Large intestine (tissue), 3 donors: ENCODE results near the gene RHOB. TPM values are rescaled to one million over a fixed set of nuclear protein-coding genes. Genes with fewer than 3 reads are reported as not detected.
"Not testable (repeated sequence)": the region's sequence is repeated elsewhere in the genome, so short reads cannot be mapped to it uniquely, and the experiment has no call there.

Experiments
- DNase-seq, 2 donors: peaks; one replicate each; pipeline versions ENCODE4 v3.0.0 to v3.0.0-alpha.2; 2013
- H3K27ac ChIP-seq: one replicate; pipeline ENCODE4 v1.5.1; 2013; ENCODE audit warnings: low read length
- H3K27me3 ChIP-seq: 2 replicates; pipeline ENCODE4 v1.6.1; 2013; ENCODE audit warnings: low read length; ENCODE audit not compliant: control insufficient read depth, insufficient read depth
- H3K36me3 ChIP-seq: 2 replicates; pipeline ENCODE4 v1.6.1; 2013; ENCODE audit warnings: low read length; ENCODE audit not compliant: control insufficient read depth, insufficient read depth
- H3K4me1 ChIP-seq: one replicate; pipeline ENCODE4 v1.6.1; 2013; ENCODE audit warnings: low read length; ENCODE audit not compliant: control insufficient read depth, insufficient read depth
- H3K4me3 ChIP-seq: one replicate; pipeline ENCODE4 v1.5.1; 2013; ENCODE audit warnings: low read length
- H3K9me3 ChIP-seq: one replicate; pipeline ENCODE4 v1.6.1; 2013; ENCODE audit warnings: mild to moderate bottlenecking, low read depth, low read length, moderate library complexity; ENCODE audit not compliant: control insufficient read depth
- WGBS: methylation state at CpG from one replicate; pipeline ENCODE4 v1.1.5; 2013; ENCODE audit warnings: low lambda C conversion rate; ENCODE audit not compliant: insufficient coverage; 5-methylcytosine and 5-hydroxymethylcytosine counted together
- polyA plus RNA-seq: library from polyadenylated mRNA; unstranded; fragments of 120-200 nt; gene quantifications from one replicate; pipeline ENCODE4 v1.2.1, GENCODE V29; 2013

The RHOB gene
- polyA plus RNA-seq, 1 donor: 94.6 TPM

DNA sequence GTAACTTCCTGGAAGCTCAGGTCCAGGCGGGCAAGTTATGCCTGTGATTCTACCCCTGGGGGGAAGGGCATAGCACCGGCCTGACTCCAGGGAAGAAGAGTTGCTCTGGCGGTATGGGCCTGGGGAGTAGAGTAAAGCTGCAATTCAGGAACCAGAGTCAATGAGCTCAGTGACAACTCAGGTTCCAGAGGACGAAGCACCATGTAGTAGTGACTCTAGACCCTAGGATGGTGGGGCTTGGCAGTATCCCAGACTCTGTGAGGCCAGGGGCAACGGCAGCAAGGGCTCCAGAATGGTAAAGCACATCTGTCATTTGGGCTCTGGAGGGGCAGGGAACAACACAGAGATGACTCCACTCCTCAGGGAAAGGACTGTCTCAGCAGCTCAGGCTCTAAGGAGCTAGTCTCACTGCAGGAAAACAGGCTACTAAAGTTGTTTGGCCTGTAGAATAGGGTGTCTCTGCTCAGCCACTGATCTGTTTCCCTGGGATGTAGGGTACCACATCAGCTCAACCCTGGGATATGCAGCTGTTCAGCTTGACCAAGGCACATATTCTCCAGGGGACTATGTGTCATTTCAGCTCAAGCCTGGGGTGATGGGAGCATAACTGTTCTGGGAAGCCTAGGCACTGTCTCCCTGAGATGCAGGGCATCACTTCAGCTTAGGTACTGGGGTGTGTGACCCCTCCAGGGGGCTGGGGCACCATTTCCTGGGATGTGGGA is 36.2 kb upstream of the RHOB start:
- no CpG with 5 or more reads among the region's 5 CpGs for WGBS
- Histone ChIP-seq H3K9me3 (peaks cover 13% of the 10 kb centered on the region), H3K27me3 (no peaks in the 10 kb centered on the region), H3K4me3 (no peak overlapping the region), H3K27ac (no peak overlapping the region), H3K36me3 (no peaks in the 10 kb centered on the region), H3K4me1 (no peaks in the 10 kb centered on the region)
- DNase-seq: no peak

DNA sequence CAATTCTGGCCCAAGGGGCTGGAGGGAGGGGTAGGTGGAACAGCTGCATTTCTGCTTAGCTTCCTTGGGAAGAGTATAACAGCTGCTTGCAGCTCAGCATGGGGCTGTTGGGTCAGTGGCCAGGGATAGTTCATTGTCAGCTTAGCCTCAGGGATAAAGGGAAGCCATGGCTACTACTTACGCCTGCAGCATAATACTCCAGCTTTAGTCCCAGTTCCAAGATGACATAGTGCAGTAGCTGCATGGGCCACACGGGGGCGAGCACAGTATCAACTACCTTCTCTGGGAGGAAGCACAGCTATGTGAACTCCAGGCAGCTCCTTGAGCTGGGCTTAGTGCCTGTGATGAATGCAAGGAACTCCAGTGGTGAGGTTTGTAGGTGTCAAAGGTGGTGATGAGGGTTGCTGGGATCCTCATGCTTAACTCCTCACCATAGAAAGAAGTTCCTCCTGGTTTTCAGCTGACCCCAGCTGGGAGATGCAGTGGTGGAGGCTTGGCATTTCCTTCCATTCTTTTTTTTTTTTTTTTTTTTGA is 35.4 kb upstream of the RHOB start:
- Histone ChIP-seq H3K4me1 (no peaks in the 10 kb centered on the region), H3K36me3 (no peaks in the 10 kb centered on the region), H3K27me3 (no peaks in the 10 kb centered on the region), H3K4me3 (no peak overlapping the region), H3K9me3 (peaks cover 13% of the 10 kb centered on the region), H3K27ac (no peak overlapping the region)
- DNase-seq: peak; percentile 40 to 61
- no CpG with 5 or more reads among the region's 3 CpGs for WGBS

DNA sequence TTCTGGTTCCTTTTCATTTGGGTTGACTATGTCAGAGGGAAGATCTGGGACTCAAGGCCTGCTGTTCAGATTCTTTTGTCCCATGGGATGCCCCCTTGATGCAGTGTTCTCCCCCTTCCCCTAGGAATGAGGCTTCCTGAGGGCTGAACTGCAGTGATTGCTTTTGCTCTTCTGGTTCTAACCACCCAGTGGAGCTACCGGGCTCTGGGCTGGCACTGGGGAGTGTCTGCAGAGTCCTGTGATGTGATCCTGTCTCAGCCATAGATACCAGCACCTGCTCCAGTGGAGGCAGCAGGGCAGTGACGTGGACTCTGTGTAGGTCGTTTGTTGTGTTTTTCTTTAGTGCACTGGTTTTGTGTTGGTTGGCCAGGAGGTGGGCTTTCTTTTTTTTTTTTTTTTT is 32.1 kb upstream of the RHOB start:
- peaks cover 2% of the 10 kb centered on the region for H3K9me3 ChIP-seq
- no peaks in the 10 kb centered on the region for H3K4me1 ChIP-seq
- no peak overlapping the region for H3K27ac ChIP-seq
- no peaks in the 10 kb centered on the region for H3K36me3 ChIP-seq
- no peaks in the 10 kb centered on the region for H3K27me3 ChIP-seq
- no CpG with 5 or more reads among the region's 3 CpGs for WGBS
- no peak overlapping the region for H3K4me3 ChIP-seq
- DNase-seq: no peak

DNA sequence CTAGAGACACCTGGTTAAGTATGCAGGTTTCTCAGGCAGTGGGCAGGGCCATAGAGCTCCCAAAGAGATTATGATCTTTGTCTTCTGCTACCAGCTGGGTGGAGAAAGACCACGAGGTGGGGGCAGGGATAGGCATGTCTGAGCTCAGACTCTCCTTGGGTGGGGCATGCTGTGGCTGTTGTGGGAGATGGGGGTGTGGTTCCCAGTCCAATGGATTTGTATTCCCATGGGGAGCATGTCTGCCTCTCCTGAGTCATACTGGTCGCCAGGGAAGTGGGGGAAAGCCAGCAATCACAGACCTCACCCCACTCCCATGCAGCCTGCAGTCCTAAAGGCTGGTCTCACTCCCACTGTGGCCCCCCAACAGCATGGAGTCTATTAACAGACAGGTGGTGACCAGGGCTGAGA is 31.4 kb upstream of the RHOB start:
- no peak for DNase-seq
- Histone ChIP-seq H3K4me3 (no peak overlapping the region), H3K27me3 (no peaks in the 10 kb centered on the region), H3K9me3 (no peaks in the 10 kb centered on the region), H3K27ac (no peak overlapping the region), H3K4me1 (no peaks in the 10 kb centered on the region), H3K36me3 (no peaks in the 10 kb centered on the region)
- WGBS: no CpG with 5 or more reads among the region's 2 CpGs

DNA sequence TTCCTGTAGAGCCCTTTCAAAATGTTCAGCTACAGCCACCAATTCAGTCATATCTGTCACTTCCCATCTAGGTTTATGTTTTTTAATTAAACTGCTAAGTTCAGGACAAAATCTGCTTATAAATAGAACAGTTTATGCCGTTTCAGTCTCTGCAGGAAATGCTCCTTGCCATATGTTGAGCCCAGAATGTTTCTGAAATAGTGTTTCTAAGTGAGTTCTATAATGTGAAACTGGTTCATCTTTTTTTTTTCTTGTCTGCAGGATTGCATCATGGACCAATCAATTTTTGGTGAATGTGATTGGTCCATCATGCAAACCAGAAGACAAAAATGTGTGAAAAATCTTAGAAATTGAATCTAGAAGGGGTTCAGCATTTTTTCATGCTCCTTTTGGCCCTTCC is 30.2 kb upstream of the RHOB start:
- H3K4me1 ChIP-seq: no peaks in the 10 kb centered on the region
- no peaks in the 10 kb centered on the region for H3K9me3 ChIP-seq
- no peaks in the 10 kb centered on the region for H3K36me3 ChIP-seq
- no peaks in the 10 kb centered on the region for H3K27me3 ChIP-seq
- 86% methylated on average over 1 of the region's 1 CpG for WGBS
- no peak overlapping the region for H3K27ac ChIP-seq
- no peak overlapping the region for H3K4me3 ChIP-seq
- DNase-seq: no peak

DNA sequence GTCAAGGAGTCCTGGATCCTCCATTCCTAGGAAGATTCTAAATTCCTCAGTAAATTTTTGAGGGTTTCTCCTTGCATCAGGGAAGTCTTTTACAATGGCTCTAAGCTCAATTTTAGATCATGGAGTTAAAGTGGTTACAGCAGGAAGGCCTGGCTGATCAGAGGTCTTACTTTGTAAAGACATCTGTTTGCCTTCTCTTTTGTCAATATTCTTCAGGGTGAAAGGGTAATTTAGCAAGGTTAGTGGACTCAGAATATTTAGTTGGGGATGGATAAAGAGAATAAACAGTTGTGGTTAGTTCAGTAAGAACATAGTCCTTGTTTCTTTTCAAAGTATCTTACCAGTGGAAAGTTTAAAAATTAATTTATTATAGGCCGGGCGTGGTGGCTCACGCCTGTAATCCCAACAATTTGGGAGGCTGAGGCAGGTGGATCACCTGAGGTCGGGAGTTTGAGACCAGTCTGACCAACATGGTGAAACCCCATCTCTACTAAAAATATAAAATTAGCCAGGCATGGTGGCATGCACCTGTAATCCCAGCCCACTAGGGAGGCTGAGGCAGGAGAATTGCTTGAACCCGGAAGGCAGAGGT is 29.5 kb upstream of the RHOB start:
- H3K36me3 ChIP-seq, H3K4me1 ChIP-seq, H3K27ac ChIP-seq, H3K9me3 ChIP-seq, DNase-seq, H3K27me3 ChIP-seq, H3K4me3 ChIP-seq: not testable (repeated sequence)
- no CpG with 5 or more reads among the region's 5 CpGs for WGBS

DNA sequence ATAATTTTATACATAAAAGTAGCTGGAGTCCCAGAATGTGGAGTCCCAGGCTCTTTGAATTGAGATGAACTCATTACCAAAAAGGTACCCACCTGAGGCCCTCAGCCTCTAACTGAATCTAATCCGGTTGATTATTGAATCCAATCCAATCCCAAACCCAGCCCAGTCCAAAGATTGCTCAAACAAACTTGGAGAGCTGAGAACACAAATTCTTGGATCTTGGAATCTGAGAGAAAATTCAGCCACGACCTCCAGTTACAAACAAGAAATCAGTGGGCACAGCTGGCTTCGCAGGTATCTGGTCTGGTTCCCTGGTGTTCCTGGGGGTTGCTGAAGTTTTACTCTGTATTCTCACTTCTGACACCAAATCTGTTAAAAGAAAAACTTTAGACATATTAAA is 28.4 kb upstream of the RHOB start:
- Histone ChIP-seq H3K36me3 (no peaks in the 10 kb centered on the region), H3K27ac (no peak overlapping the region), H3K27me3 (no peaks in the 10 kb centered on the region), H3K9me3 (no peaks in the 10 kb centered on the region), H3K4me1 (no peaks in the 10 kb centered on the region), H3K4me3 (no peak overlapping the region)
- DNase-seq: no peak
- WGBS: no CpG with 5 or more reads among the region's 3 CpGs

DNA sequence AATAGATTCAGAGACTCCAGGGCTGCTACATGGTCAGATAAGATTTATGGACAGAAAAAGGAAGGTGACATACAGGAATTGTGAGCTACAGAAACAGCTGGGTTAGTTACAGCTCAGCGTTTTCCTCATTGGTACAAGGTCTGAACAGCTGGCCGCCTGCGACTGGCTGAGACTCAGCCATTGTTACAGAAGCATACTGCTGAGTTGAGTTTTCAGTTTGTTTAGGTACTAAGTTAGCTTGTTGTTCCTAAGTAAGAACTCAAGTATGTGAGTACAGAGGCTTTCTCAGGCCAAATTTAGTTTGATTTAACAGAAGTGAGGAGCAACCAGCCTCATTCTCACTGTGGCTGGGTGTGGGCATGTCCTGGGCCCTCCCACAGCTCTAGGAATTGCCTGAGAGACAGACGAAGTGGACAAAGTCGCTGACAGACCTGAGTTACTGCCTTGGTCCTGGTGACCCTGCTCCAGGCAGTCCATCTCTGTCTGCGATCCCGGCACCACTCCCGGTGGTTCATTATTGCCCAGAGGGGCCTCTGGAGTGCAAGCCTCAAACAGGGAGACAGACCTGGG is 27.8 kb upstream of the RHOB start:
- Histone ChIP-seq H3K27ac (peak overlapping the region; percentile 28), H3K4me3 (no peak overlapping the region), H3K9me3 (no peaks in the 10 kb centered on the region), H3K4me1 (no peaks in the 10 kb centered on the region), H3K36me3 (no peaks in the 10 kb centered on the region), H3K27me3 (no peaks in the 10 kb centered on the region)
- no CpG with 5 or more reads among the region's 8 CpGs for WGBS
- peak in 1 of 2 donors; percentile 26 for DNase-seq

DNA sequence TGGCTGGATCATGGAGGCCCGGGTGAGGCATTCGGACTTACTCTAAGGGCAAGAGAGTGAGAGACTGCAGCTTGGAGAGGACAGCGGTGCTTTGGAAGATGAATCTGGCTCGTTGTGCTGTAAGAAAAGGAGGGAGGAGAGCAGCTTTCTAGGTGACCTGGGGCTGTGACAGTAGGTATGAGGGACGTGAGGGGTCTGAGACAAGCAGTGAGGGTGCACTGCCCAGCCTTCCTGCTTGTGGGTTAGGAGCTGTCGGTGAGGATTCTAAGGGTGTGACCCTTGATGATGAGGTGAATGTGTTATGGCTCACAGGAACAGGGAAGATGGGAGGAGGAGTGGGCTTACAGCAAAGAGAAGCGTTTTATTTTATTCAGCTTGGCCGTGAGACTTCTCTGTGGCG is 27.1 kb upstream of the RHOB start:
- no peaks in the 10 kb centered on the region for H3K4me1 ChIP-seq
- no peak overlapping the region for H3K4me3 ChIP-seq
- no peaks in the 10 kb centered on the region for H3K9me3 ChIP-seq
- WGBS: 93% methylated on average over 3 of the region's 9 CpGs
- no peak for DNase-seq
- H3K27me3 ChIP-seq: no peaks in the 10 kb centered on the region
- H3K36me3 ChIP-seq: no peaks in the 10 kb centered on the region
- H3K27ac ChIP-seq: no peak overlapping the region

DNA sequence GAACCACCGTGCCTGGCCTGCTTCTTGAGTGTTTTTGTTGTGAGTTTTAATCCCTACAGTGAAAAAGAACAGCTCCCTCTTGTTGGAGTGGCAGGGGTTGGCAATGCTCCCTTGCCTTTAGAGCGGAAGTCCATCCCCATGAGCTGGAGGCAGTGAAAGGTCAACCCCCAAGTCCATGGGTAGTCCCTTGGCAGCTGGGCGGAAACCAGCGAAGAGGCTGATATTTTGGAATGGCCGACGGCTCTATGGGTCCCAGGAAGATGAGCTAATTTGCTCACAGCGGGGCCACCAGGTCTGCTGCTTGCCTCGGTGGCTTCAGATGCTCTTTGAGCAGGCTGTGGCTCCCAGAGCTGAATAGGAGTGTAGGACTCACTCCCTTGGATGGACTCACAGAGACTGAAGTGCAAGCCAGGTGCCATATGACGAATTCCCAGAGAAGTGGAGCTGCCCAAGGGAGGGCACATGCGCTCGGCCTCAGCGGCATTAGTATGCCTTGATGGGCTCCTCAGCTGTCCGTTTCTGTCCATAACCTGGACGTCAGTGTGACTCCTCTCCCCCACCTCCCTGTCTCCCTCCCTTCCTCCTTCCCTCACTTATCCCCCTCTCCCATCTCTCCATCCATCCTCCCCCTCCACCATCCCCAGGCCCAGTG is 25.4 kb upstream of the RHOB start:
- H3K4me1 ChIP-seq: no peaks in the 10 kb centered on the region
- H3K9me3 ChIP-seq: no peaks in the 10 kb centered on the region
- H3K4me3 ChIP-seq: no peak overlapping the region
- WGBS: no CpG with 5 or more reads among the region's 14 CpGs
- H3K36me3 ChIP-seq: no peaks in the 10 kb centered on the region
- peak overlapping the region; percentile 2 for H3K27ac ChIP-seq
- no peaks in the 10 kb centered on the region for H3K27me3 ChIP-seq
- DNase-seq: no peak
